ENCODE measurements around the gene DOHH. TPM values are rescaled to one million over a fixed set of nuclear protein-coding genes. Genes with fewer than 3 reads are reported as not detected.

The DOHH gene
- polyA plus RNA-seq, 1 donor (not counting 4 experiments of a cell fraction or from before 2014, with no cell fraction given), result 4.2 TPM

GRCh38 chr19:3532154-3532786 is 31.8 kb upstream of the DOHH start:
- H4K20me1 ChIP-seq (ENCODE audit: control insufficient read depth, extremely low read depth, insufficient read depth, low read length), result peaks cover 4% of the 10 kb centered on the region
- dilution Hi-C loops (cut with MboI; ENCODE audit: extremely low pct_ligation_motif_present, low sequenced_read_pairs), result no loop called here
- no peak overlapping the region for H3K4me2 ChIP-seq (ENCODE audit: control insufficient read depth, extremely low read depth, insufficient read depth, low read depth, low read length)
- no peak overlapping the region for H3K9ac ChIP-seq (ENCODE audit: control insufficient read depth, extremely low read depth, insufficient read depth, low read length)
- no peak overlapping the region for H3K4me3 ChIP-seq (ENCODE audit: control insufficient read depth in 2 of 3, extremely low read depth in 1 of 3, insufficient read depth in 2 of 3, low read depth in 1 of 3, low read length in 3 of 3)
- peaks cover 6 to 29% of the 10 kb centered on the region in 2 experiments for H3K36me3 ChIP-seq (ENCODE audit: control insufficient read depth in 2 of 2, extremely low read depth in 1 of 2, insufficient read depth in 2 of 2, low read length in 2 of 2)
- no peaks in the 10 kb centered on the region for H3K27me3 ChIP-seq (ENCODE audit: control insufficient read depth, extremely low read depth, insufficient read depth, low read length)
- TF ChIP-seq CTCF (optimal IDR thresholded peaks at IDR 0.05 in 1 of 3, IDR thresholded peaks at IDR 0.05 in 1 of 3, conservative IDR thresholded peaks at IDR 0.05 in 1 of 3; ENCODE audit: extremely low read depth in 1 of 3, insufficient read depth in 2 of 3, low read length in 3 of 3), result no peak
- TF ChIP-seq EZH2 (IDR thresholded peaks at IDR 0.05; ENCODE audit: low read length), result no peak
- no peak overlapping the region for H3K27ac ChIP-seq (ENCODE audit: control insufficient read depth, insufficient read depth, low read length)
- no peak for DNase-seq (ENCODE audit: low read depth, low spot score)
- no peaks in the 10 kb centered on the region for H3K9me3 ChIP-seq (ENCODE audit: control insufficient read depth, low read depth, low read length)
- H3K79me2 ChIP-seq (ENCODE audit: control insufficient read depth, insufficient read depth, low read length), result no peaks in the 10 kb centered on the region
- H2AFZ ChIP-seq (ENCODE audit: control insufficient read depth, low read length), result no peak overlapping the region
- FAIRE-seq, result no peak
- H3K9me1 ChIP-seq (ENCODE audit: control insufficient read depth, extremely low read depth, insufficient read depth, low read length), result no peaks in the 10 kb centered on the region
- H3K4me1 ChIP-seq (ENCODE audit: control insufficient read depth, extremely low read depth, insufficient read depth, low read length), result no peaks in the 10 kb centered on the region

- Histone ChIP-seq H3K27me3 (ENCODE audit: control insufficient read depth, extremely low read depth, insufficient read depth, low read length) (no peaks in the 10 kb centered on the region), H3K4me3 (ENCODE audit: control insufficient read depth in 2 of 3, extremely low read depth in 1 of 3, insufficient read depth in 2 of 3, low read depth in 1 of 3, low read length in 3 of 3) (no peak overlapping the region), H3K9me1 (ENCODE audit: control insufficient read depth, extremely low read depth, insufficient read depth, low read length) (no peaks in the 10 kb centered on the region), H4K20me1 (ENCODE audit: control insufficient read depth, extremely low read depth, insufficient read depth, low read length) (peaks cover 4% of the 10 kb centered on the region), H2AFZ (ENCODE audit: control insufficient read depth, low read length) (no peak overlapping the region), H3K27ac (ENCODE audit: control insufficient read depth, insufficient read depth, low read length) (no peak overlapping the region), H3K9me3 (ENCODE audit: control insufficient read depth, low read depth, low read length) (no peaks in the 10 kb centered on the region), H3K4me1 (ENCODE audit: control insufficient read depth, extremely low read depth, insufficient read depth, low read length) (no peaks in the 10 kb centered on the region), H3K9ac (ENCODE audit: control insufficient read depth, extremely low read depth, insufficient read depth, low read length) (no peak overlapping the region), H3K4me2 (ENCODE audit: control insufficient read depth, extremely low read depth, insufficient read depth, low read depth, low read length) (no peak overlapping the region), H3K79me2 (ENCODE audit: control insufficient read depth, insufficient read depth, low read length) (no peaks in the 10 kb centered on the region), H3K36me3 (ENCODE audit: control insufficient read depth in 2 of 2, extremely low read depth in 1 of 2, insufficient read depth in 2 of 2, low read length in 2 of 2) (peaks cover 11 to 32% of the 10 kb centered on the region in 2 experiments)
- FAIRE-seq (no peak), DNase-seq (ENCODE audit: low read depth, low spot score) (no peak)
- TF ChIP-seq EZH2 (IDR thresholded peaks at IDR 0.05; ENCODE audit: low read length) (no peak), CTCF (optimal IDR thresholded peaks at IDR 0.05 in 1 of 3, IDR thresholded peaks at IDR 0.05 in 1 of 3, conservative IDR thresholded peaks at IDR 0.05 in 1 of 3; ENCODE audit: extremely low read depth in 1 of 3, insufficient read depth in 2 of 3, low read length in 3 of 3) (no peak)
- dilution Hi-C loops (cut with MboI; ENCODE audit: extremely low pct_ligation_motif_present, low sequenced_read_pairs), result no loop called here
Observed at GRCh38 chr19:3531716-3532115, 31.2 kb upstream of the DOHH start.

All from keratinocyte (primary cell).